K562 (cell line): ENCODE data around the gene KRTAP13-1. TPM values are rescaled to one million over a fixed set of nuclear protein-coding genes. Genes with fewer than 3 reads are reported as not detected.

ENCODE experiments used
- ATAC-seq: fragments of 200-7000 bp; cut with Tn5 transposase; 3 replicates; pipeline ENCODE4 v1.9.1; 2020; ENCODE audit warnings: moderate library complexity
- BruUV-seq: library from RNA; stranded (reverse); fragments of 400-500 nt; replicated peaks from 2 replicates; lab custom pipeline; 2021; lab: Mats Ljungman, UMichigan
- CTCF ChIA-PET: fragments of 300-600 bp; formaldehyde crosslinking; extraction: SDS; loops from one replicate; lab custom pipeline; 2021; ENCODE audit warnings: low intra/inter-chr PET ratio; lab: Yijun Ruan, JAX
- POLR2A ChIA-PET: fragments of 300-600, 350-650 bp; sonication (Branson Sonifier 250); formaldehyde crosslinking; extraction: SDS; loops from one replicate; lab custom pipeline; 2021; ENCODE audit warnings: antibody characterized with exemption, inconsistent platforms; lab: Yijun Ruan, JAX
- DNase-seq, 4 experiments: peaks; one replicate each; pipeline versions ENCODE4 v3.0.0 to v3.0.0-alpha.2; 2011 to 2018; ENCODE audit warnings: low spot score in 3 of 4, mixed read lengths in 3 of 4; ENCODE audit errors: extremely low read depth in 1 of 4
- FAIRE-seq: peaks from 2 replicates; lab custom pipeline; 2011; peaks lifted over from hg19 to GRCh38; lab: Jason Lieb, UNC
- H2AFZ ChIP-seq: 2 replicates; pipeline ENCODE4 v1.6.0; 2011; ENCODE audit warnings: low read depth, low read length, control low read depth, inconsistent platforms
- H3K27ac ChIP-seq: fragments of 200-600 bp; 3 replicates; pipeline ENCODE4 v1.8.0; 2011; ENCODE audit warnings: low read depth, mild to moderate bottlenecking, control low read depth, inconsistent platforms, low read length, moderate library complexity, mixed read lengths; ENCODE audit errors: extremely low read depth
- H3K27me3 ChIP-seq, 2 experiments: fragments of 300-600 bp in 1 of 2; 2 replicates in 1 of 2; 3 replicates in 1 of 2; pipeline versions ENCODE4 v1.6.0 to v1.8.0; 2011; ENCODE audit warnings: inconsistent platforms in 2 of 2, low read length in 2 of 2, mild to moderate bottlenecking in 1 of 2, mixed read lengths in 1 of 2, moderate library complexity in 1 of 2; ENCODE audit not compliant: control insufficient read depth in 2 of 2, insufficient read depth in 2 of 2
- H3K36me3 ChIP-seq: fragments of 300-600 bp; 3 replicates; pipeline ENCODE4 v1.8.0; 2011; ENCODE audit warnings: mild to moderate bottlenecking, low read length, inconsistent platforms; ENCODE audit not compliant: control insufficient read depth, insufficient read depth
- H3K4me1 ChIP-seq, 2 experiments: fragments of 200-600 bp in 1 of 2; replicated peaks in 1 of 2; 2 replicates in 1 of 2; 3 replicates in 1 of 2; pipeline versions ENCODE4 v1.5.1 to v1.8.0; 2011; ENCODE audit warnings: inconsistent platforms in 2 of 2, low read length in 2 of 2, mild to moderate bottlenecking in 1 of 2, mixed read lengths in 1 of 2, moderate library complexity in 1 of 2; ENCODE audit not compliant: control insufficient read depth in 2 of 2, insufficient read depth in 2 of 2
- H3K4me2 ChIP-seq: 2 replicates; pipeline ENCODE4 v1.6.1; 2011; ENCODE audit warnings: low read length, control low read depth, inconsistent platforms, mixed read lengths; ENCODE audit not compliant: insufficient read depth
- H3K4me3 ChIP-seq: fragments of 200-600 bp; sonication (generic), shearing (Covaris generic); 2 replicates; pipeline ENCODE4 v1.5.1; 2016; ENCODE audit warnings: control low read depth, inconsistent platforms
- H3K79me2 ChIP-seq: fragments of 200-600 bp; 3 replicates; pipeline ENCODE4 v1.8.0; 2011; ENCODE audit warnings: low read length, inconsistent platforms; ENCODE audit not compliant: control insufficient read depth, insufficient read depth
- H3K9ac ChIP-seq, 2 experiments: 2 replicates each; pipeline versions ENCODE4 v1.6.0 to v1.6.1; 2011; ENCODE audit warnings: low read depth in 2 of 2, low read length in 2 of 2, control low read depth in 1 of 2, inconsistent platforms in 1 of 2, mild to moderate bottlenecking in 1 of 2, mixed read lengths in 1 of 2; ENCODE audit not compliant: insufficient read depth in 1 of 2
- H3K9me1 ChIP-seq: one replicate; pipeline ENCODE4 v1.6.0; 2011; ENCODE audit warnings: inconsistent platforms, mild to moderate bottlenecking, low read length, moderate library complexity; ENCODE audit not compliant: control insufficient read depth, insufficient read depth
- H3K9me3 ChIP-seq: replicated peaks from 2 replicates; pipeline ENCODE4 v1.5.1; 2011; ENCODE audit warnings: low read depth, low read length, inconsistent platforms; ENCODE audit not compliant: control insufficient read depth, insufficient read depth
- H4K20me1 ChIP-seq: replicated peaks from 2 replicates; pipeline ENCODE4 v1.6.1; 2011; ENCODE audit warnings: low read length, inconsistent platforms, mixed read lengths; ENCODE audit not compliant: control insufficient read depth, insufficient read depth
- BCOR ChIP-seq: fragments of 450-650 bp; IDR thresholded peaks from 2 replicates; pipeline ENCODE4 v1.6.1; 2016
- FOS ChIP-seq: IDR thresholded peaks from 3 replicates; pipeline ENCODE4 v1.6.1; 2011; ENCODE audit not compliant: insufficient read length; ENCODE audit errors: extremely low read depth
- GATAD2B ChIP-seq: fragments of 450-650 bp; IDR thresholded peaks from 2 replicates; pipeline ENCODE4 v1.6.1; 2017; ENCODE audit warnings: mild to moderate bottlenecking, borderline replicate concordance
- HOXB6 ChIP-seq: fragments of 250-450 bp; sonication (Bioruptor Pico); IDR thresholded peaks from 2 replicates; pipeline ENCODE4 v1.5.1; 2022; ENCODE audit warnings: mild to moderate bottlenecking, borderline replicate concordance
- KLF13 ChIP-seq: fragments of 450-650 bp; IDR thresholded peaks from 2 replicates; pipeline ENCODE4 v1.6.1; 2016; ENCODE audit warnings: missing genetic modification characterization, low read depth, mild to moderate bottlenecking, missing compliant biosample characterization, moderate library complexity, borderline replicate concordance
- NBN ChIP-seq: fragments of 450-650 bp; IDR thresholded peaks from 2 replicates; pipeline ENCODE4 v1.6.1; 2016; ENCODE audit warnings: low read depth, mild to moderate bottlenecking
- PTTG1 ChIP-seq: fragments of 450-650 bp; IDR thresholded peaks from 2 replicates; pipeline ENCODE4 v1.6.1; 2016; ENCODE audit warnings: low read depth, mild to moderate bottlenecking, missing genetic modification characterization, missing compliant biosample characterization
- SUPT5H ChIP-seq: fragments of 450-650 bp; IDR thresholded peaks from 2 replicates; pipeline ENCODE4 v1.6.1; 2016
- WGBS: fragments of 100-300 bp; shearing (Covaris generic); methylation state at CpG from one replicate; pipeline ENCODE4 v1.1.6; 2016; ENCODE audit warnings: low coverage, mixed read lengths; ENCODE audit not compliant: insufficient coverage; ENCODE audit errors: missing lambda C conversion rate; 5-methylcytosine and 5-hydroxymethylcytosine counted together
- in situ Hi-C: fragments of 300-500 bp; cut with MboI; formaldehyde crosslinking; loops from 4 replicates; pipeline ENCODE4 v1.15.0; 2018; ENCODE audit warnings: inconsistent platforms, mixed read lengths
- intact Hi-C: fragments of 100-400 bp; cut with micrococcal nuclease; formaldehyde crosslinking; loops from 2 replicates; pipeline ENCODE4 v1.14.2; 2022
- polyA plus RNA-seq, 8 experiments: library from polyadenylated mRNA; depleted of rRNA in 4 of 8; stranded (reverse) in 5 of 8; unstranded in 3 of 8; fragments of >200 nt; fragmentation: Nextera tagmentation in 2 of 8; fragmentation: Illumina TruSeq in 1 of 8; extraction: Ambion mirVana in 2 of 8; extraction: Trizol in 1 of 8; gene quantifications; 2 replicates each; pipeline versions ENCODE4 v1.2.1 to v1.2.3, GENCODE V29; 2011 to 2014; ENCODE audit warnings: inconsistent platforms in 1 of 8, missing spikeins in 1 of 8
- total RNA-seq, 7 experiments: library from RNA; depleted of rRNA in 6 of 7; stranded (reverse); fragments of >200 nt in 6 of 7; fragmentation: Illumina TruSeq in 2 of 7; extraction: Trizol in 2 of 7; gene quantifications; 2 replicates each; pipeline versions ENCODE4 v1.2.1 to v1.2.3, GENCODE V29; 2011 to 2021; ENCODE audit warnings: low replicate concordance in 1 of 7

KRTAP13-1 gene
- total and polyA plus RNA-seq, 9 of the 15 experiments (the other 6 are each of a cell fraction or from before 2014, with no cell fraction given): not detected

GRCh38 chr21:30437010-30437565, 41.3 kb downstream of the KRTAP13-1 start:
- BruUV-seq: no TSS peak
- H3K79me2 ChIP-seq: no peaks in the 10 kb centered on the region
- in situ Hi-C loops: no loop called here
- intact Hi-C loops: no loop called here
- H3K4me3 ChIP-seq: no peak overlapping the region
- H3K36me3 ChIP-seq: no peaks in the 10 kb centered on the region
- no peaks in the 10 kb centered on the region for H4K20me1 ChIP-seq
- H2AFZ ChIP-seq: no peak overlapping the region
- no peak overlapping the region for H3K4me2 ChIP-seq
- no peaks in the 10 kb centered on the region for H3K27me3 ChIP-seq
- no peak for ATAC-seq
- TF ChIP-seq PTTG1 (no peak), FOS (no peak), BCOR (no peak), KLF13 (tag) (no peak), GATAD2B (no peak), NBN (no peak), SUPT5H (no peak), HOXB6 (CRISPR knock-in tag) (no peak)
- CTCF ChIA-PET: no interaction called here
- H3K9me3 ChIP-seq: no peaks in the 10 kb centered on the region; the same call in 1 of the 2 replicates
- no peaks in the 10 kb centered on the region for H3K4me1 ChIP-seq
- WGBS: 3% methylated on average over 3 of the region's 3 CpGs
- H3K27ac ChIP-seq: no peak overlapping the region
- no peak for FAIRE-seq
- no peak for DNase-seq
- no peaks in the 10 kb centered on the region for H3K9me1 ChIP-seq
- POLR2A ChIA-PET: no interaction called here
- no peak overlapping the region for H3K9ac ChIP-seq
